Panc1 (cell line): Measurements from ENCODE around the gene RPA3.

Source experiments
- POLR2AphosphoS5 ChIP-seq: IDR thresholded peaks from 2 replicates; pipeline ENCODE4 v1.6.1; 2012; ENCODE audit warnings: mild to moderate bottlenecking, low read depth, low read length, moderate library complexity
- TF ChIP-seq, protein P1 (sequence below): fragments of 450-650 bp; IDR thresholded peaks from 2 replicates; pipeline ENCODE4 v1.5.1; 2017; ENCODE audit warnings: mild to moderate bottlenecking

DNA sequence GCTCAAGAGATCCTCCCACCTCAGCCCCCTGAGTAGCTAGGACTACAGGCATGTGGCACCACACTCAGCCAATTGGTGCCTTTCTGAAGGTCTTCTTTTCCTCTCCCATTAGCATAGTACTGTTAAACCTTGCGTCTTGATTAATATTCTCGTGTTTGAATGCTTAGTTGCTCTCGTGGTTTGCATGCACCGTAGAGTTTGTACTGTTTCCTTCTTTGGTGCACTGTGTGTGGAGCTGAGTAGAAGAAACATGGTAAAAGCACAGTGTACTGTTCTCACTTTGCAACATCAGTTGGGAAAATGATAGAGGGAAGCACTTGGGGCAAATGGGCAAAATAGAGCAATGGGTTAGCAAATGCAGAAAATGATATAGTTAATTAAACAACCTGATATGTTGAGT, 27.6 kb upstream of the RPA3 start:
- TF ChIP-seq, protein P1, sequence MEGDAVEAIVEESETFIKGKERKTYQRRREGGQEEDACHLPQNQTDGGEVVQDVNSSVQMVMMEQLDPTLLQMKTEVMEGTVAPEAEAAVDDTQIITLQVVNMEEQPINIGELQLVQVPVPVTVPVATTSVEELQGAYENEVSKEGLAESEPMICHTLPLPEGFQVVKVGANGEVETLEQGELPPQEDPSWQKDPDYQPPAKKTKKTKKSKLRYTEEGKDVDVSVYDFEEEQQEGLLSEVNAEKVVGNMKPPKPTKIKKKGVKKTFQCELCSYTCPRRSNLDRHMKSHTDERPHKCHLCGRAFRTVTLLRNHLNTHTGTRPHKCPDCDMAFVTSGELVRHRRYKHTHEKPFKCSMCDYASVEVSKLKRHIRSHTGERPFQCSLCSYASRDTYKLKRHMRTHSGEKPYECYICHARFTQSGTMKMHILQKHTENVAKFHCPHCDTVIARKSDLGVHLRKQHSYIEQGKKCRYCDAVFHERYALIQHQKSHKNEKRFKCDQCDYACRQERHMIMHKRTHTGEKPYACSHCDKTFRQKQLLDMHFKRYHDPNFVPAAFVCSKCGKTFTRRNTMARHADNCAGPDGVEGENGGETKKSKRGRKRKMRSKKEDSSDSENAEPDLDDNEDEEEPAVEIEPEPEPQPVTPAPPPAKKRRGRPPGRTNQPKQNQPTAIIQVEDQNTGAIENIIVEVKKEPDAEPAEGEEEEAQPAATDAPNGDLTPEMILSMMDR = no peak
- TF ChIP-seq POLR2AphosphoS5 = no peak
